ENCODE results near the gene ADD1. TPM values are rescaled to one million over a fixed set of nuclear protein-coding genes. Genes with fewer than 3 reads are reported as not detected.

Gene ADD1
- total and polyA plus RNA-seq, 4 donors = 62.2 to 142 (median 83.4) TPM

- Histone ChIP-seq H3K9me3 (ENCODE audit: control insufficient read depth in 4 of 4, low read length in 3 of 4) (no peaks in the 10 kb centered on the region), H3K4me3 (ENCODE audit: low read depth in 1 of 3, low read length in 3 of 3) (no peak overlapping the region), H3K9ac (ENCODE audit: low read depth in 1 of 2, low read length in 2 of 2) (no peak overlapping the region), H3K4me1 (ENCODE audit: control insufficient read depth in 4 of 4, insufficient read depth in 4 of 4, low read length in 3 of 4) (peaks cover 11 to 33% (median 16%) of the 10 kb centered on the region in 4 donors), H3K36me3 (ENCODE audit: control insufficient read depth in 4 of 4, insufficient read depth in 3 of 4, low read depth in 1 of 4, low read length in 3 of 4) (peaks cover 15 to 63% (median 36%) of the 10 kb centered on the region in 4 donors), H3K27me3 (ENCODE audit: control insufficient read depth in 4 of 4, insufficient read depth in 4 of 4, low read length in 3 of 4) (no peaks in the 10 kb centered on the region), H3K27ac (ENCODE audit: low read depth in 1 of 2, low read length in 2 of 2) (no peak overlapping the region)
- TF ChIP-seq, protein P1, sequence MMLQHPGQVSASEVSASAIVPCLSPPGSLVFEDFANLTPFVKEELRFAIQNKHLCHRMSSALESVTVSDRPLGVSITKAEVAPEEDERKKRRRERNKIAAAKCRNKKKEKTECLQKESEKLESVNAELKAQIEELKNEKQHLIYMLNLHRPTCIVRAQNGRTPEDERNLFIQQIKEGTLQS (IDR thresholded peaks at IDR 0.05) = no peak
- no peak for TF ChIP-seq JUND (IDR thresholded peaks at IDR 0.05)
- TF ChIP-seq EGR1 (IDR thresholded peaks at IDR 0.05; ENCODE audit: low read depth in 2 of 2) = no peak
- no peak for TF ChIP-seq HNF4G (IDR thresholded peaks at IDR 0.05)
- no peak for DNase-seq (ENCODE audit: low spot score)
- WGBS = 94% methylated on average over 19 of the region's 19 CpGs
Measured at GRCh38 chr4:2832981-2833670, 10.5 kb upstream of the ADD1 start.

GRCh38 chr4:2833671-2834000 is 10.0 kb upstream of the ADD1 start:
- H3K36me3 ChIP-seq (ENCODE audit: control insufficient read depth in 4 of 4, insufficient read depth in 3 of 4, low read depth in 1 of 4, low read length in 3 of 4) = peaks cover 12 to 58% (median 31%) of the 10 kb centered on the region in 4 donors
- H3K4me3 ChIP-seq (ENCODE audit: low read depth in 1 of 3, low read length in 3 of 3) = no peak overlapping the region
- peaks cover 11 to 33% (median 17%) of the 10 kb centered on the region in 4 donors for H3K4me1 ChIP-seq (ENCODE audit: control insufficient read depth in 4 of 4, insufficient read depth in 4 of 4, low read length in 3 of 4)
- no peak overlapping the region for H3K9ac ChIP-seq (ENCODE audit: low read depth in 1 of 2, low read length in 2 of 2)
- no peak for DNase-seq (ENCODE audit: low spot score)
- H3K27ac ChIP-seq (ENCODE audit: low read depth in 1 of 2, low read length in 2 of 2) = no peak overlapping the region
- TF ChIP-seq, protein P2, sequence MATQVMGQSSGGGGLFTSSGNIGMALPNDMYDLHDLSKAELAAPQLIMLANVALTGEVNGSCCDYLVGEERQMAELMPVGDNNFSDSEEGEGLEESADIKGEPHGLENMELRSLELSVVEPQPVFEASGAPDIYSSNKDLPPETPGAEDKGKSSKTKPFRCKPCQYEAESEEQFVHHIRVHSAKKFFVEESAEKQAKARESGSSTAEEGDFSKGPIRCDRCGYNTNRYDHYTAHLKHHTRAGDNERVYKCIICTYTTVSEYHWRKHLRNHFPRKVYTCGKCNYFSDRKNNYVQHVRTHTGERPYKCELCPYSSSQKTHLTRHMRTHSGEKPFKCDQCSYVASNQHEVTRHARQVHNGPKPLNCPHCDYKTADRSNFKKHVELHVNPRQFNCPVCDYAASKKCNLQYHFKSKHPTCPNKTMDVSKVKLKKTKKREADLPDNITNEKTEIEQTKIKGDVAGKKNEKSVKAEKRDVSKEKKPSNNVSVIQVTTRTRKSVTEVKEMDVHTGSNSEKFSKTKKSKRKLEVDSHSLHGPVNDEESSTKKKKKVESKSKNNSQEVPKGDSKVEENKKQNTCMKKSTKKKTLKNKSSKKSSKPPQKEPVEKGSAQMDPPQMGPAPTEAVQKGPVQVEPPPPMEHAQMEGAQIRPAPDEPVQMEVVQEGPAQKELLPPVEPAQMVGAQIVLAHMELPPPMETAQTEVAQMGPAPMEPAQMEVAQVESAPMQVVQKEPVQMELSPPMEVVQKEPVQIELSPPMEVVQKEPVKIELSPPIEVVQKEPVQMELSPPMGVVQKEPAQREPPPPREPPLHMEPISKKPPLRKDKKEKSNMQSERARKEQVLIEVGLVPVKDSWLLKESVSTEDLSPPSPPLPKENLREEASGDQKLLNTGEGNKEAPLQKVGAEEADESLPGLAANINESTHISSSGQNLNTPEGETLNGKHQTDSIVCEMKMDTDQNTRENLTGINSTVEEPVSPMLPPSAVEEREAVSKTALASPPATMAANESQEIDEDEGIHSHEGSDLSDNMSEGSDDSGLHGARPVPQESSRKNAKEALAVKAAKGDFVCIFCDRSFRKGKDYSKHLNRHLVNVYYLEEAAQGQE (IDR thresholded peaks at IDR 0.05) = no peak
- TF ChIP-seq HNF4A (conservative IDR thresholded peaks at IDR 0.05) = no peak
- TF ChIP-seq EGR1 (IDR thresholded peaks at IDR 0.05; ENCODE audit: low read depth in 2 of 2) = no peak
- TF ChIP-seq, protein P3, sequence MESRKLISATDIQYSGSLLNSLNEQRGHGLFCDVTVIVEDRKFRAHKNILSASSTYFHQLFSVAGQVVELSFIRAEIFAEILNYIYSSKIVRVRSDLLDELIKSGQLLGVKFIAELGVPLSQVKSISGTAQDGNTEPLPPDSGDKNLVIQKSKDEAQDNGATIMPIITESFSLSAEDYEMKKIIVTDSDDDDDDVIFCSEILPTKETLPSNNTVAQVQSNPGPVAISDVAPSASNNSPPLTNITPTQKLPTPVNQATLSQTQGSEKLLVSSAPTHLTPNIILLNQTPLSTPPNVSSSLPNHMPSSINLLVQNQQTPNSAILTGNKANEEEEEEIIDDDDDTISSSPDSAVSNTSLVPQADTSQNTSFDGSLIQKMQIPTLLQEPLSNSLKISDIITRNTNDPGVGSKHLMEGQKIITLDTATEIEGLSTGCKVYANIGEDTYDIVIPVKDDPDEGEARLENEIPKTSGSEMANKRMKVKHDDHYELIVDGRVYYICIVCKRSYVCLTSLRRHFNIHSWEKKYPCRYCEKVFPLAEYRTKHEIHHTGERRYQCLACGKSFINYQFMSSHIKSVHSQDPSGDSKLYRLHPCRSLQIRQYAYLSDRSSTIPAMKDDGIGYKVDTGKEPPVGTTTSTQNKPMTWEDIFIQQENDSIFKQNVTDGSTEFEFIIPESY (IDR thresholded peaks at IDR 0.05) = no peak
- WGBS = 96% methylated on average over 7 of the region's 7 CpGs
- no peaks in the 10 kb centered on the region for H3K9me3 ChIP-seq (ENCODE audit: control insufficient read depth in 4 of 4, low read length in 3 of 4)
- H3K27me3 ChIP-seq (ENCODE audit: control insufficient read depth in 4 of 4, insufficient read depth in 4 of 4, low read length in 3 of 4) = no peaks in the 10 kb centered on the region

DNA sequence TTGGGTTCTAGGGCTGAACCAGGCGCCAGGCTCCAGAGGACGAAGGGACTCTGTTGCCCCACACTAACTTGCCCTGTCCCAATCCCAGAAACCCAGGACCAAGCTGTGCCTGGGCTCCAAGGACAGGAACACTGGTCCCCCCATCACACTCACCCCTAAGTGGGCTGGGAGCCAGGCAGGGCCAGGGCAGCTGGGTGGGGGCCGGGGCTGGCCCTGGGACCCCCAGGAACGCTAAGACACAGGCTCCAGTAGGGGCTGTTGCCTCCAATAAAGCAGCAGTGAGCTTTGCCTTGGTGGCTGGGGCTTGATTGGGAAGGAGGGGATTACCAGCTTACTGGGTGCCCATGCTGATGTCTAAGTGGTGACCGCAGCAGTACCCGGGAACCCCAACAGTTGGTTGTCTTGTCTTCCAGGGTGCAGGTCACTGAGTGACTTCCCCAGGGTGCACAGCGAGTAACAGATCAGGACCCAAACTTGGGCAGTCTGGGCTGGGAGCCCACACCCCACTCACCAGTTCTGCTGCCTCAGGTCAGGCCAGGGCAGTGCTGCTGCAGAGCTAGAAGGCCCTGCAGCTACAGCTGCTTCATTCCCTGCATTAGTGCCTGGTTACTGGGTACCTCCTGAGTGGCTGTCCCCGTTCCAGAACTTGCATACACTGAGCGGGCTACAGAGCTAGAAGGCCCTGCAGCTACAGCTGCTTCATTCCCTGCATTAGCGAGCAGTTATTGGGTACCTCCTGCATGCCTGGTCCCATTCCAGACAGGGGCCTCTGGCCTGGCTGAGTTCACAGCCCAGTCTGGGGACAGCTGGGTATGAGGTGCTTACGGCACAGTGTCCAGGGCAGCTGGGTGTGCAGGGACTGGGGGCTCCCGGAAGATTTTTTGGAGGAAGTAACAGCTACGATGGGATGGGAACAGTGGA is 9.4 kb upstream of the ADD1 start:
- Histone ChIP-seq H3K4me3 (ENCODE audit: low read depth in 1 of 3, low read length in 3 of 3) (no peak overlapping the region), H3K36me3 (ENCODE audit: control insufficient read depth in 4 of 4, insufficient read depth in 3 of 4, low read depth in 1 of 4, low read length in 3 of 4) (peaks cover 9 to 54% (median 29%) of the 10 kb centered on the region in 4 donors), H3K27ac (ENCODE audit: low read depth in 1 of 2, low read length in 2 of 2) (no peak overlapping the region), H3K9ac (ENCODE audit: low read depth in 1 of 2, low read length in 2 of 2) (no peak overlapping the region), H3K9me3 (ENCODE audit: control insufficient read depth in 4 of 4, low read length in 3 of 4) (no peaks in the 10 kb centered on the region), H3K4me1 (ENCODE audit: control insufficient read depth in 4 of 4, insufficient read depth in 4 of 4, low read length in 3 of 4) (peaks cover 11 to 33% (median 17%) of the 10 kb centered on the region in 4 donors), H3K27me3 (ENCODE audit: control insufficient read depth in 4 of 4, insufficient read depth in 4 of 4, low read length in 3 of 4) (no peaks in the 10 kb centered on the region)
- 87% methylated on average over 13 of the region's 13 CpGs for WGBS
- DNase-seq (ENCODE audit: low spot score) = peak; percentile 33
- TF ChIP-seq YY1 (IDR thresholded peaks at IDR 0.05) = no peak
